Tongue (tissue), 2 donors: Measurements from ENCODE around the gene BHLHE40. TPM values are rescaled to one million over a fixed set of nuclear protein-coding genes. Genes with fewer than 3 reads are reported as not detected.

Experiments
- DNase-seq: peaks from one replicate; pipeline ENCODE4 v3.0.0-alpha.2; 2015
- total RNA-seq: library from RNA; depleted of rRNA; stranded (reverse); fragments of >200 nt; gene quantifications from one replicate; pipeline ENCODE4 v1.2.3, GENCODE V29; 2014

Gene BHLHE40
- total RNA-seq, 1 donor from 2014 or later = 77.1 TPM

- no peak for DNase-seq
Observed at GRCh38 chr3:5021116-5022092, 42.2 kb downstream of the BHLHE40 start.

GRCh38 chr3:5022187-5022965, 43.1 kb downstream of the BHLHE40 start:
- DNase-seq = no peak

- DNase-seq = no peak
Observed at GRCh38 chr3:5022966-5023776, 43.9 kb downstream of the BHLHE40 start.

- DNase-seq = no peak
Observed at GRCh38 chr3:5023777-5024346, 44.6 kb downstream of the BHLHE40 start.

GRCh38 chr3:5026046-5026362, 46.8 kb downstream of the BHLHE40 start:
- DNase-seq = no peak

- no peak for DNase-seq
Observed at GRCh38 chr3:5029715-5030114, 50.5 kb downstream of the BHLHE40 start.

- DNase-seq = no peak
Observed at GRCh38 chr3:5030152-5030551, 50.9 kb downstream of the BHLHE40 start.

- no peak for DNase-seq
Observed at GRCh38 chr3:5032844-5033243, 53.6 kb downstream of the BHLHE40 start.

Other genes starting within 250 kb of the BHLHE40 start
- 53.1 TPM for gene ARL8B, start 142.9 kb downstream of the BHLHE40 start, total RNA-seq
- gene EDEM1, start 208.3 kb downstream of the BHLHE40 start, total RNA-seq = 10.3 TPM